ENCODE measurements around the gene CHI3L2. TPM values are rescaled to one million over a fixed set of nuclear protein-coding genes. Genes with fewer than 3 reads are reported as not detected.
A peak's percentile ranks its signal among the peaks of the same experiment; 100 is the strongest.

Gene CHI3L2
- total RNA-seq, 1 experiment from 2014 or later: 0.61 TPM

GRCh38 chr1:111271464-111271801 is 43.9 kb downstream of the CHI3L2 start:
- peaks cover 8% of the 10 kb centered on the region for H3K9me3 Mint-ChIP-seq
- peaks cover 2% of the 10 kb centered on the region for H3K36me3 Mint-ChIP-seq
- H3K4me3 Mint-ChIP-seq: peak overlapping the region; percentile 59
- H3K4me1 Mint-ChIP-seq: peaks cover 24% of the 10 kb centered on the region
- ChIA-PET POLR2A (no interaction called here), CTCF (interaction anchor here (0.6 to 2.4 kb wide), 5 partner anchors 10 to 75 kb away, joined by 3 to 11 read pairs (median 7); no protein-coding TSS in a partner anchor)
- ATAC-seq: peak; percentile 46
- TF ChIP-seq PREB (CRISPR knock-in tag; IDR thresholded peaks at IDR 0.05; ENCODE audit: borderline replicate concordance) (no peak), USF1 (CRISPR knock-in tag; IDR thresholded peaks at IDR 0.05) (no peak), USF2 (CRISPR knock-in tag; IDR thresholded peaks at IDR 0.05) (no peak), SP1 (CRISPR knock-in tag; conservative IDR thresholded peaks at IDR 0.05) (no peak), ZNF532 (CRISPR knock-in tag; IDR thresholded peaks at IDR 0.05; ENCODE audit: borderline replicate concordance) (no peak), MLX (CRISPR knock-in tag; IDR thresholded peaks at IDR 0.05) (no peak), JAZF1 (CRISPR knock-in tag; IDR thresholded peaks at IDR 0.05) (no peak), ZMAT4 (CRISPR knock-in tag; IDR thresholded peaks at IDR 0.05) (no peak)
- peaks cover 20% of the 10 kb centered on the region for H3K27me3 Mint-ChIP-seq (ENCODE audit: low read depth)
- H3K27ac Mint-ChIP-seq: no peak overlapping the region
- DNase-seq (ENCODE audit: low spot score): no peak

- peaks cover 15% of the 10 kb centered on the region for H3K9me3 Mint-ChIP-seq
- POLR2A ChIA-PET: no interaction called here
- H3K36me3 Mint-ChIP-seq: peaks cover 9% of the 10 kb centered on the region
- CTCF ChIA-PET: interaction anchor here (2.1 to 2.4 kb wide), 2 partner anchors 49 to 74 kb away, joined by 8 to 11 read pairs; no protein-coding TSS in a partner anchor
- DNase-seq (ENCODE audit: low spot score) (no peak), ATAC-seq (peak; percentile 45)
- peaks cover 24% of the 10 kb centered on the region for H3K4me1 Mint-ChIP-seq
- H3K4me3 Mint-ChIP-seq: peak overlapping the region; percentile 59
- H3K27ac Mint-ChIP-seq: no peak overlapping the region
- peaks cover 17% of the 10 kb centered on the region for H3K27me3 Mint-ChIP-seq (ENCODE audit: low read depth)
- TF ChIP-seq ATF3 (CRISPR knock-in tag; conservative IDR thresholded peaks at IDR 0.05): no peak
- TF ChIP-seq KAT7 (CRISPR knock-in tag; IDR thresholded peaks at IDR 0.05; ENCODE audit: borderline replicate concordance): no peak
- TF ChIP-seq SOX15 (CRISPR knock-in tag; IDR thresholded peaks at IDR 0.05): no peak
- no peak for TF ChIP-seq ELF4 (CRISPR knock-in tag; IDR thresholded peaks at IDR 0.05; ENCODE audit: low read depth)
- TF ChIP-seq MLX (CRISPR knock-in tag; IDR thresholded peaks at IDR 0.05): no peak
- TF ChIP-seq ZNF425 (CRISPR knock-in tag; conservative IDR thresholded peaks at IDR 0.05): no peak
- no peak for TF ChIP-seq ZSCAN18 (CRISPR knock-in tag; IDR thresholded peaks at IDR 0.05)
- no peak for TF ChIP-seq ZNF138 (CRISPR knock-in tag; conservative IDR thresholded peaks at IDR 0.05)
- no peak for TF ChIP-seq NFYB (CRISPR knock-in tag; conservative IDR thresholded peaks at IDR 0.05; ENCODE audit: low read depth)
- no peak for TF ChIP-seq NFE2L1 (CRISPR knock-in tag; IDR thresholded peaks at IDR 0.05)
- TF ChIP-seq ATF6 (CRISPR knock-in tag; IDR thresholded peaks at IDR 0.05): no peak
- no peak for TF ChIP-seq ZNF671 (CRISPR knock-in tag; IDR thresholded peaks at IDR 0.05)
Measured at GRCh38 chr1:111272081-111272480, 44.6 kb downstream of the CHI3L2 start.

Measured in WTC11 (cell line).